OCI-LY3 (cell line): Measurements from ENCODE around the gene CADPS.

Source experiments
- EZH2phosphoT487 ChIP-seq: fragments of 200-600 bp; shearing (Covaris generic); IDR thresholded peaks from 2 replicates; pipeline ENCODE4 v1.6.1; 2018; ENCODE audit warnings: antibody characterized with exemption, mixed run types, low read depth
- TF ChIP-seq, protein P1 (sequence below): fragments of 200-600, 300-600 bp; sonication (generic); IDR thresholded peaks from 2 replicates; pipeline ENCODE4 v1.5.1; 2014; ENCODE audit warnings: antibody characterized with exemption, low read length, low read depth

DNA sequence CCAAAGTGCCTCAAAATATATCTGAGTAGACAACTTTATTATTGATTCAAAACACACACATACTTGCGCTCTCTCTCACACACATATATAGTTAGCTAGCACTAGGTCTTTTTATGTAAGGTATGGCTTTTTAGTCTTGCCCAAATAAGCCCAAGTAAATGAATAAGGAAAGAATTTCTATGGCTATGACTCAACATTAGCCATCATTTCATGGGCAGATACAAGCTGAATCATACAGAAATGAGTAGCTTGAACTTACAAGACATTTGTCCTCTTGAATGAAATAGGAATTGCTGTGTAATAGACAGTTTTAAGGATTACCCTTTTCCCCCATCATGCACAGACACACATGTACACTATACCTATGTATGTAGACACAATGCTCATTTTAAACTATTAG, 4.9 kb downstream of the CADPS start:
- TF ChIP-seq EZH2phosphoT487, result no peak
- TF ChIP-seq, protein P1, sequence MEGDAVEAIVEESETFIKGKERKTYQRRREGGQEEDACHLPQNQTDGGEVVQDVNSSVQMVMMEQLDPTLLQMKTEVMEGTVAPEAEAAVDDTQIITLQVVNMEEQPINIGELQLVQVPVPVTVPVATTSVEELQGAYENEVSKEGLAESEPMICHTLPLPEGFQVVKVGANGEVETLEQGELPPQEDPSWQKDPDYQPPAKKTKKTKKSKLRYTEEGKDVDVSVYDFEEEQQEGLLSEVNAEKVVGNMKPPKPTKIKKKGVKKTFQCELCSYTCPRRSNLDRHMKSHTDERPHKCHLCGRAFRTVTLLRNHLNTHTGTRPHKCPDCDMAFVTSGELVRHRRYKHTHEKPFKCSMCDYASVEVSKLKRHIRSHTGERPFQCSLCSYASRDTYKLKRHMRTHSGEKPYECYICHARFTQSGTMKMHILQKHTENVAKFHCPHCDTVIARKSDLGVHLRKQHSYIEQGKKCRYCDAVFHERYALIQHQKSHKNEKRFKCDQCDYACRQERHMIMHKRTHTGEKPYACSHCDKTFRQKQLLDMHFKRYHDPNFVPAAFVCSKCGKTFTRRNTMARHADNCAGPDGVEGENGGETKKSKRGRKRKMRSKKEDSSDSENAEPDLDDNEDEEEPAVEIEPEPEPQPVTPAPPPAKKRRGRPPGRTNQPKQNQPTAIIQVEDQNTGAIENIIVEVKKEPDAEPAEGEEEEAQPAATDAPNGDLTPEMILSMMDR, result no peak
